ENCODE results near the gene RTRAF. TPM values are rescaled to one million over a fixed set of nuclear protein-coding genes. Genes with fewer than 3 reads are reported as not detected.

RTRAF gene
- total and polyA plus RNA-seq, 2 of the 8 experiments (the other 6 are each of a cell fraction or from before 2014, with no cell fraction given) = 149 to 359 TPM

GRCh38 chr14:52007637-52008036, 18.3 kb downstream of the RTRAF start (continued):
- TF ChIP-seq CHD7 (IDR thresholded peaks at IDR 0.05; ENCODE audit: insufficient replicate concordance, low read length) (peak; percentile 7), EP300 (IDR thresholded peaks at IDR 0.05; ENCODE audit: borderline replicate concordance in 1 of 2, low read depth in 2 of 2, low read length in 2 of 2) (no peak)

Data from H1 (cell line).